Measurements from ENCODE around the gene ANGPTL4. TPM values are rescaled to one million over a fixed set of nuclear protein-coding genes. Genes with fewer than 3 reads are reported as not detected.

The ANGPTL4 gene
- 112 and 127 TPM in 2 replicates for total RNA-seq

GRCh38 chr19:8363803-8364771, at the start of gene ANGPTL4:
TSS of gene ANGPTL4 (plus strand) at chr19:8364155. CDS start at chr19:8364322, 167 bp downstream.

GRCh38 chr19:8321067-8321985, 42.6 kb upstream of the ANGPTL4 start, which contains the start of the genes NDUFA7 and RPS28:
TSS of gene NDUFA7 (minus strand) at chr19:8321375. CDS start at chr19:8321358, 17 bp downstream.
TSS of gene RPS28 (plus strand) at chr19:8321496. CDS start at chr19:8321531, 35 bp downstream.

GRCh38 chr19:8342684-8343482, 21.1 kb upstream of the ANGPTL4 start, which contains the start of gene KANK3:
TSS of gene KANK3 (minus strand) at chr19:8343262. CDS start at chr19:8337828, 5,434 bp downstream.

GRCh38 chr19:8389891-8390616, 26.1 kb downstream of the ANGPTL4 start, which contains the start of gene RAB11B:
TSS of gene RAB11B (plus strand) at chr19:8390360. CDS start at chr19:8390417, 57 bp downstream.

GRCh38 chr19:8412783-8413628, 49.1 kb downstream of the ANGPTL4 start, which contains the start of gene MARCHF2:
TSS of gene MARCHF2 (plus strand) at chr19:8413305. CDS start at chr19:8421841, 8,536 bp downstream.

Other genes with a start within 250 kb of the ANGPTL4 start
- not detected in 2 replicates for gene FBN3, start 214.6 kb upstream of the ANGPTL4 start, total RNA-seq
- gene CERS4, start 154.8 kb upstream of the ANGPTL4 start, total RNA-seq = 17.1 and 25.2 TPM in 2 replicates
- 51.9 and 67.4 TPM in 2 replicates for gene CD320, start 55.8 kb upstream of the ANGPTL4 start, total RNA-seq
- gene NDUFA7, start 42.8 kb upstream of the ANGPTL4 start, total RNA-seq = 17.0 and 26.3 TPM in 2 replicates
- gene RPS28, start 42.7 kb upstream of the ANGPTL4 start, total RNA-seq = 317 and 321 TPM in 2 replicates
- 1.00 and 2.2 TPM in 2 replicates for gene KANK3, start 20.9 kb upstream of the ANGPTL4 start, total RNA-seq
- gene RAB11B, start 26.2 kb downstream of the ANGPTL4 start, total RNA-seq = 44.8 and 48.0 TPM in 2 replicates
- 19.6 and 35.1 TPM in 2 replicates for gene MARCHF2, start 49.1 kb downstream of the ANGPTL4 start, total RNA-seq
- 50.4 and 55.7 TPM in 2 replicates for gene HNRNPM, start 80.8 kb downstream of the ANGPTL4 start, total RNA-seq
- not detected in 2 replicates for gene PRAM1, start 138.5 kb downstream of the ANGPTL4 start, total RNA-seq
- gene ZNF414, start 150.0 kb downstream of the ANGPTL4 start, total RNA-seq = 17.0 and 22.7 TPM in 2 replicates
- gene MYO1F, start 213.3 kb downstream of the ANGPTL4 start, total RNA-seq = 0.29 and 0.31 TPM in 2 replicates
- gene ADAMTS10, start 246.6 kb downstream of the ANGPTL4 start, total RNA-seq = 5.7 and 7.9 TPM in 2 replicates